ENCODE results near the gene AP5B1.

DNA sequence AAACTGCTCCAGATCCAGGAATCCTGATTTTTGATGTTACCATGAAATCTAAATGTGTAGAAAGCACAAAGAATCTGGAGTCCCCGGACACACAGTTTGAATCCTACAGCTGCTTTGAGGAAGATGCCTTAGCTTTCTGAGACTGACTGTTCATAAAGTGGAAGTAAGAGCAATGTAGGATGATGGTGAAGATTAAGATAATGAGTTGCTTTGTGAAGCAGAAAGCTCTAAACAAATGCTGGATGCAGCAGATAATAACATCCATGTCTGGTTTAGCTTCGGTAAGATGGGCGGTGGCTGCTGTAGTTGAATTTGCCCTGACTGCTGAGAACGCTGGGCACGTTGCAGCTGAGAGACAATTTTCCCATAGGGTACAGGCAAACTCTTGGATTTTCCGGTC lies 26.2 kb upstream of the AP5B1 start:
- TF ChIP-seq, protein P1, sequence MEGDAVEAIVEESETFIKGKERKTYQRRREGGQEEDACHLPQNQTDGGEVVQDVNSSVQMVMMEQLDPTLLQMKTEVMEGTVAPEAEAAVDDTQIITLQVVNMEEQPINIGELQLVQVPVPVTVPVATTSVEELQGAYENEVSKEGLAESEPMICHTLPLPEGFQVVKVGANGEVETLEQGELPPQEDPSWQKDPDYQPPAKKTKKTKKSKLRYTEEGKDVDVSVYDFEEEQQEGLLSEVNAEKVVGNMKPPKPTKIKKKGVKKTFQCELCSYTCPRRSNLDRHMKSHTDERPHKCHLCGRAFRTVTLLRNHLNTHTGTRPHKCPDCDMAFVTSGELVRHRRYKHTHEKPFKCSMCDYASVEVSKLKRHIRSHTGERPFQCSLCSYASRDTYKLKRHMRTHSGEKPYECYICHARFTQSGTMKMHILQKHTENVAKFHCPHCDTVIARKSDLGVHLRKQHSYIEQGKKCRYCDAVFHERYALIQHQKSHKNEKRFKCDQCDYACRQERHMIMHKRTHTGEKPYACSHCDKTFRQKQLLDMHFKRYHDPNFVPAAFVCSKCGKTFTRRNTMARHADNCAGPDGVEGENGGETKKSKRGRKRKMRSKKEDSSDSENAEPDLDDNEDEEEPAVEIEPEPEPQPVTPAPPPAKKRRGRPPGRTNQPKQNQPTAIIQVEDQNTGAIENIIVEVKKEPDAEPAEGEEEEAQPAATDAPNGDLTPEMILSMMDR (IDR thresholded peaks at IDR 0.05): no peak
- no peak for TF ChIP-seq POLR2A (IDR thresholded peaks at IDR 0.05)
